ENCODE results near the gene DICER1. TPM values are rescaled to one million over a fixed set of nuclear protein-coding genes. Genes with fewer than 3 reads are reported as not detected.

The DICER1 gene
- total and polyA plus RNA-seq, 2 experiments from 2014 or later, result 21.4 to 59.2 TPM

DNA sequence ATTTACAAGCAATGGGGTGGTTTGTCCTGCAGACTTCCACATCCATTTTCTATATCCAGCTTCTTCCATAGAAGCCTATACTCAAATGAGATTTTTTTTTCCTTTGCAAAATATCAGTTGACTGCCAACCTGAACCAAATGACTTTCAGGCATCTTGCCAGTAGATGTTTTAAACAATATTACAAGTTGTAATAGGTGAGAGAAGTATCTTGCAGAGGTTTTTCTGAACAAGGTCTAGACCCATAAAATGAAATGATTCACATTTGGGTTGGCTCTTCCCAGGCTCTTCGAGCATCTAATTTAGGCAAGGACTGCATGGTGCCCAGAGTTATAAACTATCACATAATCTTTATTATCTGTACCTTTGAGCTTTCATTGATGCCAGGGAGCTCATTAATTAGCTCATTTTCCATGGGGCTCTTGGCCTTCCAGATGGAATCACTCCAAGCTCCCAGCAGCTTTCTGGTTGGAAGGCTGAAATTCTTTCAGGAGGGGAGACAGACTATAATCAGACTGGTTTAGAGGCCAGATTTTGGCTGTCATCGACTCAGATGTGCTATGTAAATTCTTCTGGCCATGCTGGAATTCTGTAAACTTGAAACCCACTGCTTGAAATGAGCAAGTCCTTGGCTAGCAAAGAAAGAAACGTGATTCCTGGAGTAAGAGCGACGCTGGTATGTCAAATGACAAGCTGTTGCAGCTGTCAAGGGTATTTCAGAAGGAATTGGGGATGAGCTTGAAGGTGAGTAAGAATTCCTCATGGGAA, 32.2 kb upstream of the DICER1 start:
- no peak overlapping the region for H3K27ac ChIP-seq (ENCODE audit: low read depth)
- H3K79me2 ChIP-seq (replicated peaks; ENCODE audit: insufficient read depth), result no peaks in the 10 kb centered on the region
- H2AFZ ChIP-seq, result no peak overlapping the region
- no peak overlapping the region for H3K4me2 ChIP-seq
- no peak for TF ChIP-seq POLR2AphosphoS5 (IDR thresholded peaks at IDR 0.05; ENCODE audit: low read depth)
- no peak for TF ChIP-seq JUNB (IDR thresholded peaks at IDR 0.05; ENCODE audit: unreplicated experiment)
- no peak for TF ChIP-seq ZNF114 (CRISPR knock-in tag; IDR thresholded peaks at IDR 0.05)
- no peak for TF ChIP-seq CREB1 (CRISPR knock-in tag; IDR thresholded peaks at IDR 0.05; ENCODE audit: low read depth)
- peaks cover 4% of the 10 kb centered on the region; the same call in 2 of the 3 replicates for H3K36me3 Mint-ChIP-seq (ENCODE audit: low read depth)
- DNase-seq (ENCODE audit: low spot score) (no peak), ATAC-seq (no peak)
- H3K27ac Mint-ChIP-seq, result no peak overlapping the region
- no peaks in the 10 kb centered on the region for H3K27me3 ChIP-seq (ENCODE audit: insufficient read depth)
- H3K4me3 Mint-ChIP-seq, result no peak overlapping the region
- H3K9me3 Mint-ChIP-seq, result peaks cover 16% of the 10 kb centered on the region; the same call in 2 of the 3 replicates
- H3K27me3 Mint-ChIP-seq (ENCODE audit: insufficient read depth, low read depth, poor library complexity), result peaks cover 3% of the 10 kb centered on the region
- H3K9me2 ChIP-seq (ENCODE audit: insufficient read depth), result no peaks in the 10 kb centered on the region; the same call in 1 of the 2 replicates
- no peaks in the 10 kb centered on the region for H3F3A ChIP-seq (replicated peaks; ENCODE audit: low read depth)
- peaks cover 7% of the 10 kb centered on the region; the same call in 2 of the 3 replicates for H3K4me1 Mint-ChIP-seq
- H3K4me3 ChIP-seq, result no peak overlapping the region
- no peaks in the 10 kb centered on the region for H4K20me1 ChIP-seq (replicated peaks; ENCODE audit: insufficient read depth)
- no peaks in the 10 kb centered on the region for H3K4me1 ChIP-seq (ENCODE audit: insufficient read depth)
- H3K36me3 ChIP-seq (ENCODE audit: insufficient read depth), result peaks cover 4% of the 10 kb centered on the region; the same call in 1 of the 2 replicates

DNA sequence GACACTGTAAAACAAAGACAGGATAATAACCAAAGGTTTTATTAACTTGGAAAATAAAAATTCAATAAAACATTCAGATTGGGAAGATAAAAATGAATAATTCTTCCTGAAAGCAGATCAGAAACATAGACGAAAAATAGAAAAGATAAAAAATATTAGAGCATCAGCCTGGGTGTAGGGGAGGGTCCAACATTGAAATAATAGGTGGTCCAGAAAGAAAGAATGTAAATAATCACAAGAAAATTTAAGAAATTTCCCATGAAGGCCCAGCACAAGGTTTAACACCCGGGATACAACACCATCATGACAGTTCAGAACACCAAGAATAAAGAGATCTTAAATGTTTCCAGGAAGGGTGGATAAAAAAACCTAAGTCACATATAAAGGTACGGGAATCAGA, 31.1 kb upstream of the DICER1 start:
- Mint-ChIP-seq H3K9me3 (peaks cover 16% of the 10 kb centered on the region; the same call in 2 of the 3 replicates), H3K4me3 (no peak overlapping the region), H3K4me1 (peaks cover 10% of the 10 kb centered on the region; the same call in 2 of the 3 replicates), H3K27ac (no peak overlapping the region), H3K27me3 (ENCODE audit: insufficient read depth, low read depth, poor library complexity) (peaks cover 3% of the 10 kb centered on the region), H3K36me3 (ENCODE audit: low read depth) (peaks cover 4% of the 10 kb centered on the region; the same call in 2 of the 3 replicates)
- Histone ChIP-seq H3K27ac (ENCODE audit: low read depth) (no peak overlapping the region), H2AFZ (no peak overlapping the region), H3K4me1 (ENCODE audit: insufficient read depth) (peaks cover 4% of the 10 kb centered on the region; the same call in 1 of the 2 replicates), H3K27me3 (ENCODE audit: insufficient read depth) (no peaks in the 10 kb centered on the region), H3K36me3 (ENCODE audit: insufficient read depth) (peaks cover 4% of the 10 kb centered on the region; the same call in 1 of the 2 replicates), H3F3A (replicated peaks; ENCODE audit: low read depth) (no peaks in the 10 kb centered on the region), H3K79me2 (replicated peaks; ENCODE audit: insufficient read depth) (no peaks in the 10 kb centered on the region), H3K9me2 (ENCODE audit: insufficient read depth) (no peaks in the 10 kb centered on the region), H3K4me2 (no peak overlapping the region), H4K20me1 (replicated peaks; ENCODE audit: insufficient read depth) (no peaks in the 10 kb centered on the region), H3K4me3 (no peak overlapping the region)
- ATAC-seq (no peak), DNase-seq (ENCODE audit: low spot score) (no peak)
- TF ChIP-seq, protein P1, sequence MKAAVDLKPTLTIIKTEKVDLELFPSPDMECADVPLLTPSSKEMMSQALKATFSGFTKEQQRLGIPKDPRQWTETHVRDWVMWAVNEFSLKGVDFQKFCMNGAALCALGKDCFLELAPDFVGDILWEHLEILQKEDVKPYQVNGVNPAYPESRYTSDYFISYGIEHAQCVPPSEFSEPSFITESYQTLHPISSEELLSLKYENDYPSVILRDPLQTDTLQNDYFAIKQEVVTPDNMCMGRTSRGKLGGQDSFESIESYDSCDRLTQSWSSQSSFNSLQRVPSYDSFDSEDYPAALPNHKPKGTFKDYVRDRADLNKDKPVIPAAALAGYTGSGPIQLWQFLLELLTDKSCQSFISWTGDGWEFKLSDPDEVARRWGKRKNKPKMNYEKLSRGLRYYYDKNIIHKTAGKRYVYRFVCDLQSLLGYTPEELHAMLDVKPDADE (IDR thresholded peaks at IDR 0.05), result no peak
- no peak for TF ChIP-seq STAT1 (IDR thresholded peaks at IDR 0.05; ENCODE audit: unreplicated experiment)
- TF ChIP-seq ZNF331 (CRISPR knock-in tag; IDR thresholded peaks at IDR 0.05; ENCODE audit: low read depth), result no peak
- no peak for TF ChIP-seq NANOG (IDR thresholded peaks at IDR 0.05; ENCODE audit: borderline replicate concordance)
- TF ChIP-seq, protein P2, sequence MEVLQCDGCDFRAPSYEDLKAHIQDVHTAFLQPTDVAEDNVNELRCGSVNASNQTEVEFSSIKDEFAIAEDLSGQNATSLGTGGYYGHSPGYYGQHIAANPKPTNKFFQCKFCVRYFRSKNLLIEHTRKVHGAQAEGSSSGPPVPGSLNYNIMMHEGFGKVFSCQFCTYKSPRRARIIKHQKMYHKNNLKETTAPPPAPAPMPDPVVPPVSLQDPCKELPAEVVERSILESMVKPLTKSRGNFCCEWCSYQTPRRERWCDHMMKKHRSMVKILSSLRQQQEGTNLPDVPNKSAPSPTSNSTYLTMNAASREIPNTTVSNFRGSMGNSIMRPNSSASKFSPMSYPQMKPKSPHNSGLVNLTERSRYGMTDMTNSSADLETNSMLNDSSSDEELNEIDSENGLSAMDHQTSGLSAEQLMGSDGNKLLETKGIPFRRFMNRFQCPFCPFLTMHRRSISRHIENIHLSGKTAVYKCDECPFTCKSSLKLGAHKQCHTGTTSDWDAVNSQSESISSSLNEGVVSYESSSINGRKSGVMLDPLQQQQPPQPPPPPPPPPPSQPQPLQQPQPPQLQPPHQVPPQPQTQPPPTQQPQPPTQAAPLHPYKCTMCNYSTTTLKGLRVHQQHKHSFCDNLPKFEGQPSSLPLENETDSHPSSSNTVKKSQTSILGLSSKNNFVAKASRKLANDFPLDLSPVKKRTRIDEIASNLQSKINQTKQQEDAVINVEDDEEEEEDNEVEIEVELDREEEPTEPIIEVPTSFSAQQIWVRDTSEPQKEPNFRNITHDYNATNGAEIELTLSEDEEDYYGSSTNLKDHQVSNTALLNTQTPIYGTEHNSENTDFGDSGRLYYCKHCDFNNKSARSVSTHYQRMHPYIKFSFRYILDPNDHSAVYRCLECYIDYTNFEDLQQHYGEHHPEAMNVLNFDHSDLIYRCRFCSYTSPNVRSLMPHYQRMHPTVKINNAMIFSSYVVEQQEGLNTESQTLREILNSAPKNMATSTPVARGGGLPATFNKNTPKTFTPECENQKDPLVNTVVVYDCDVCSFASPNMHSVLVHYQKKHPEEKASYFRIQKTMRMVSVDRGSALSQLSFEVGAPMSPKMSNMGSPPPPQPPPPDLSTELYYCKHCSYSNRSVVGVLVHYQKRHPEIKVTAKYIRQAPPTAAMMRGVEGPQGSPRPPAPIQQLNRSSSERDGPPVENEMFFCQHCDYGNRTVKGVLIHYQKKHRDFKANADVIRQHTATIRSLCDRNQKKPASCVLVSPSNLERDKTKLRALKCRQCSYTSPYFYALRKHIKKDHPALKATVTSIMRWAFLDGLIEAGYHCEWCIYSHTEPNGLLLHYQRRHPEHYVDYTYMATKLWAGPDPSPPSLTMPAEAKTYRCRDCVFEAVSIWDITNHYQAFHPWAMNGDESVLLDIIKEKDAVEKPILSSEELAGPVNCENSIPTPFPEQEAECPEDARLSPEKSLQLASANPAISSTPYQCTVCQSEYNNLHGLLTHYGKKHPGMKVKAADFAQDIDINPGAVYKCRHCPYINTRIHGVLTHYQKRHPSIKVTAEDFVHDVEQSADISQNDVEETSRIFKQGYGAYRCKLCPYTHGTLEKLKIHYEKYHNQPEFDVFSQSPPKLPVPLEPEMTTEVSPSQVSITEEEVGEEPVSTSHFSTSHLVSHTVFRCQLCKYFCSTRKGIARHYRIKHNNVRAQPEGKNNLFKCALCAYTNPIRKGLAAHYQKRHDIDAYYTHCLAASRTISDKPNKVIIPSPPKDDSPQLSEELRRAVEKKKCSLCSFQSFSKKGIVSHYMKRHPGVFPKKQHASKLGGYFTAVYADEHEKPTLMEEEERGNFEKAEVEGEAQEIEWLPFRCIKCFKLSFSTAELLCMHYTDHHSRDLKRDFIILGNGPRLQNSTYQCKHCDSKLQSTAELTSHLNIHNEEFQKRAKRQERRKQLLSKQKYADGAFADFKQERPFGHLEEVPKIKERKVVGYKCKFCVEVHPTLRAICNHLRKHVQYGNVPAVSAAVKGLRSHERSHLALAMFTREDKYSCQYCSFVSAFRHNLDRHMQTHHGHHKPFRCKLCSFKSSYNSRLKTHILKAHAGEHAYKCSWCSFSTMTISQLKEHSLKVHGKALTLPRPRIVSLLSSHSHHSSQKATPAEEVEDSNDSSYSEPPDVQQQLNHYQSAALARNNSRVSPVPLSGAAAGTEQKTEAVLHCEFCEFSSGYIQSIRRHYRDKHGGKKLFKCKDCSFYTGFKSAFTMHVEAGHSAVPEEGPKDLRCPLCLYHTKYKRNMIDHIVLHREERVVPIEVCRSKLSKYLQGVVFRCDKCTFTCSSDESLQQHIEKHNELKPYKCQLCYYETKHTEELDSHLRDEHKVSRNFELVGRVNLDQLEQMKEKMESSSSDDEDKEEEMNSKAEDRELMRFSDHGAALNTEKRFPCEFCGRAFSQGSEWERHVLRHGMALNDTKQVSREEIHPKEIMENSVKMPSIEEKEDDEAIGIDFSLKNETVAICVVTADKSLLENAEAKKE (CRISPR knock-in tag; IDR thresholded peaks at IDR 0.05), result no peak
- TF ChIP-seq POLR2AphosphoS5 (IDR thresholded peaks at IDR 0.05; ENCODE audit: low read depth), result no peak
- TF ChIP-seq, protein P3, sequence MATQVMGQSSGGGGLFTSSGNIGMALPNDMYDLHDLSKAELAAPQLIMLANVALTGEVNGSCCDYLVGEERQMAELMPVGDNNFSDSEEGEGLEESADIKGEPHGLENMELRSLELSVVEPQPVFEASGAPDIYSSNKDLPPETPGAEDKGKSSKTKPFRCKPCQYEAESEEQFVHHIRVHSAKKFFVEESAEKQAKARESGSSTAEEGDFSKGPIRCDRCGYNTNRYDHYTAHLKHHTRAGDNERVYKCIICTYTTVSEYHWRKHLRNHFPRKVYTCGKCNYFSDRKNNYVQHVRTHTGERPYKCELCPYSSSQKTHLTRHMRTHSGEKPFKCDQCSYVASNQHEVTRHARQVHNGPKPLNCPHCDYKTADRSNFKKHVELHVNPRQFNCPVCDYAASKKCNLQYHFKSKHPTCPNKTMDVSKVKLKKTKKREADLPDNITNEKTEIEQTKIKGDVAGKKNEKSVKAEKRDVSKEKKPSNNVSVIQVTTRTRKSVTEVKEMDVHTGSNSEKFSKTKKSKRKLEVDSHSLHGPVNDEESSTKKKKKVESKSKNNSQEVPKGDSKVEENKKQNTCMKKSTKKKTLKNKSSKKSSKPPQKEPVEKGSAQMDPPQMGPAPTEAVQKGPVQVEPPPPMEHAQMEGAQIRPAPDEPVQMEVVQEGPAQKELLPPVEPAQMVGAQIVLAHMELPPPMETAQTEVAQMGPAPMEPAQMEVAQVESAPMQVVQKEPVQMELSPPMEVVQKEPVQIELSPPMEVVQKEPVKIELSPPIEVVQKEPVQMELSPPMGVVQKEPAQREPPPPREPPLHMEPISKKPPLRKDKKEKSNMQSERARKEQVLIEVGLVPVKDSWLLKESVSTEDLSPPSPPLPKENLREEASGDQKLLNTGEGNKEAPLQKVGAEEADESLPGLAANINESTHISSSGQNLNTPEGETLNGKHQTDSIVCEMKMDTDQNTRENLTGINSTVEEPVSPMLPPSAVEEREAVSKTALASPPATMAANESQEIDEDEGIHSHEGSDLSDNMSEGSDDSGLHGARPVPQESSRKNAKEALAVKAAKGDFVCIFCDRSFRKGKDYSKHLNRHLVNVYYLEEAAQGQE (IDR thresholded peaks at IDR 0.05; ENCODE audit: unreplicated experiment), result no peak
